ENCODE results near the gene HCST.
A peak's percentile ranks its signal among the peaks of the same experiment; 100 is the strongest.

The HCST gene

GRCh38 chr19:35899547-35900214 is 2.6 kb upstream of the HCST start (continued):
- peak; percentile 62 for TF ChIP-seq HIC1 (tag by site-specific recombination; IDR thresholded peaks at IDR 0.05)
- peak; percentile 64 for TF ChIP-seq ATF2 (tag by site-specific recombination; IDR thresholded peaks at IDR 0.05; ENCODE audit: low read depth)
- TF ChIP-seq TCF7L2 (IDR thresholded peaks at IDR 0.05; ENCODE audit: borderline replicate concordance, low read depth, low read length), result no peak
- TF ChIP-seq ZSCAN30 (tag by site-specific recombination; IDR thresholded peaks at IDR 0.05), result peak; percentile 91
- no peak for TF ChIP-seq ZNF132 (tag by site-specific recombination; IDR thresholded peaks at IDR 0.05; ENCODE audit: borderline replicate concordance)
- TF ChIP-seq ZNF148 (tag by site-specific recombination; IDR thresholded peaks at IDR 0.05; ENCODE audit: borderline replicate concordance), result no peak
- TF ChIP-seq ZNF140 (tag by site-specific recombination; IDR thresholded peaks at IDR 0.05), result no peak
- TF ChIP-seq CTCF (tag by site-specific recombination; IDR thresholded peaks at IDR 0.05), result peak; percentile 53
- no peak for TF ChIP-seq ZNF645 (tag by site-specific recombination; IDR thresholded peaks at IDR 0.05)
- no peak for TF ChIP-seq ZNF302 (tag by site-specific recombination; IDR thresholded peaks at IDR 0.05; ENCODE audit: low read depth)
- TF ChIP-seq EGR2 (tag by site-specific recombination; IDR thresholded peaks at IDR 0.05; ENCODE audit: low read depth), result peak; percentile 97
- TF ChIP-seq ZNF704 (tag by site-specific recombination; IDR thresholded peaks at IDR 0.05), result no peak
- TF ChIP-seq GLIS1 (tag by site-specific recombination; IDR thresholded peaks at IDR 0.05), result no peak; the same call in 1 of the 2 replicates
- peak; percentile 56; the same call in 1 of the 2 replicates for TF ChIP-seq ZNF121 (tag by site-specific recombination; IDR thresholded peaks at IDR 0.05)
- TF ChIP-seq ZSCAN5A (tag by site-specific recombination; IDR thresholded peaks at IDR 0.05), result no peak
- TF ChIP-seq ZNF791 (tag by site-specific recombination; IDR thresholded peaks at IDR 0.05), result no peak
- peak; percentile 73 for TF ChIP-seq ZNF843 (tag by site-specific recombination; IDR thresholded peaks at IDR 0.05)
- no peak for TF ChIP-seq ZNF274 (IDR thresholded peaks at IDR 0.05; ENCODE audit: low read length)
- no peak for TF ChIP-seq ZNF274 (tag by site-specific recombination; IDR thresholded peaks at IDR 0.05; ENCODE audit: borderline replicate concordance)
- no peak for TF ChIP-seq OVOL3 (tag by site-specific recombination; IDR thresholded peaks at IDR 0.05)
- no peak for TF ChIP-seq ZNF549 (tag by site-specific recombination; IDR thresholded peaks at IDR 0.05)
- no peak for TF ChIP-seq TSHZ1 (tag by site-specific recombination; IDR thresholded peaks at IDR 0.05; ENCODE audit: borderline replicate concordance)
- TF ChIP-seq GLI4 (tag by site-specific recombination; IDR thresholded peaks at IDR 0.05), result no peak
- peak; percentile 87 for TF ChIP-seq SP3 (tag by site-specific recombination; IDR thresholded peaks at IDR 0.05)

Measured in HEK293 (cell line).